ENCODE results near the gene PAX5. TPM values are rescaled to one million over a fixed set of nuclear protein-coding genes. Genes with fewer than 3 reads are reported as not detected.

Gene PAX5
- total and polyA plus RNA-seq, 9 donors, result under 0.01 to 0.34 (median 0.19) TPM

- no peak for DNase-seq
- Histone ChIP-seq H3K36me3 (ENCODE audit: control insufficient read depth, insufficient read depth, low read length) (no peaks in the 10 kb centered on the region), H3K9me3 (replicated peaks; ENCODE audit: control insufficient read depth, low read depth, low read length) (no peaks in the 10 kb centered on the region), H3K4me3 (ENCODE audit: low read length) (peak overlapping the region; percentile 48), H3K27ac (ENCODE audit: low read length) (no peak overlapping the region), H3K27me3 (ENCODE audit: control insufficient read depth, insufficient read depth, low read length) (peaks cover 94% of the 10 kb centered on the region), H3K4me1 (ENCODE audit: control insufficient read depth, insufficient read depth, low read length) (peaks cover 36% of the 10 kb centered on the region)
- WGBS (ENCODE audit: insufficient coverage), result under 1% methylated on average over 56 of the region's 63 CpGs
Measured at GRCh38 chr9:37037503-37038301, 3.6 kb upstream of the PAX5 start.

DNA sequence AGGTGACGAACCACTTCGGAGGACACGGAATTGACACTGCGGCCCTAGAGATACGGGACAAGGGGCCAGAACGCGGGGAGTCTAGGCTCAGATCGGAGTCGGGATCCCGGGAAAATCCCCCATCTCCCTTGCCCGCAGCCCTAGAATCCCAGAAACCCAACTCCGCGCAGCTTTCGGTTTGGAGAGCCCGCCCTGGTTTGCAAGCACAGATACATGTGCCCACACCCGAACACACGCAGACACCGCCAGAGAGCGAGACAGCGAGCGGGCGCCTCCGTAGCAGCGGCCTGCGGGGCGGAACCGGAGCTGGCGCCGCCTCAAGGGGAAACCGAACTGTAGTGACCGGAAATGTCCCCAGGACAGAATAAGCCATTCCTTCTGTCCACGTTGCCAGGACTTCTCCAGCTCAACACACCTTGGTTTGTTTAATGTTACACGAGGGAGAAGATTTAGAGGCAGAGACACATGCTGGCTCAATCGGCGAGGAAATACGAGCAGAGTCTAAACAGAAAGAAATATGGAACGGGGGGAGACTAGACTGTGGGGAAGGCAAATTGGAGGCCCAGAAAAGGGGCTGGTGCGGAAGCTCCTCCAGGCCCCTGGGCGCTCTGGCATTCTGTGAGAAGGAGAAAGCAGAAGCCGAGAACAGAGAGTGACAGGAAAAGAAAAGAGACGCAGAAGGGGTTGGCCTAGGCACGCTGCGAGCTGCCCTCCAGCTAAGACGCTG lies 2.9 kb upstream of the PAX5 start:
- Histone ChIP-seq H3K9me3 (replicated peaks; ENCODE audit: control insufficient read depth, low read depth, low read length) (no peaks in the 10 kb centered on the region), H3K27ac (ENCODE audit: low read length) (no peak overlapping the region), H3K4me1 (ENCODE audit: control insufficient read depth, insufficient read depth, low read length) (peaks cover 36% of the 10 kb centered on the region), H3K27me3 (ENCODE audit: control insufficient read depth, insufficient read depth, low read length) (peaks cover 94% of the 10 kb centered on the region), H3K4me3 (ENCODE audit: low read length) (peak overlapping the region; percentile 48), H3K36me3 (ENCODE audit: control insufficient read depth, insufficient read depth, low read length) (no peaks in the 10 kb centered on the region)
- DNase-seq, result peak; percentile 40
- under 1% methylated on average over 42 of the region's 44 CpGs for WGBS (ENCODE audit: insufficient coverage)

DNA sequence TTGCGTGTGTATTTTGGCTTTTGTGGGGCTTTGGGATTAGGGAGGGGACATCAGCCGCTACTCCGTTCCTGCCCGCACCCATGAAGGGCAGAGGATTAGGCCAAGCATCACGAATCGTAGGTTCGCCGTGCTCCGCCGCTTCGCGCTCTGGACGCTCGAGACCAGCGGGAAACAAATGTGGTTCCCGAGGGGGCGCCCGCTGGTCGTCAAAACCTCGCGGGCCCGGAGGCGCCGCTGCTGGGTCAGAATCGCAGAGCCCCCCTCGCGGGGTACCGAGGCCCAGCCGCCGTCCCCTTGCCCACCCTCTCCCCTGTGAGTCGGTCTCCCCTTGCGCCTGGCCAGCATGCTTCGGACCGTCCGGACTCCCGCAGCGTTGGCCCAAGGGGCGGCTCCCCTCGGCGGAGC lies 2.3 kb upstream of the PAX5 start:
- DNase-seq, result no peak
- H3K27me3 ChIP-seq (ENCODE audit: control insufficient read depth, insufficient read depth, low read length), result peaks cover 94% of the 10 kb centered on the region
- no peak overlapping the region for H3K27ac ChIP-seq (ENCODE audit: low read length)
- no peaks in the 10 kb centered on the region for H3K36me3 ChIP-seq (ENCODE audit: control insufficient read depth, insufficient read depth, low read length)
- under 1% methylated on average over 40 of the region's 40 CpGs for WGBS (ENCODE audit: insufficient coverage)
- H3K4me1 ChIP-seq (ENCODE audit: control insufficient read depth, insufficient read depth, low read length), result peaks cover 36% of the 10 kb centered on the region
- H3K4me3 ChIP-seq (ENCODE audit: low read length), result peak overlapping the region; percentile 48
- H3K9me3 ChIP-seq (replicated peaks; ENCODE audit: control insufficient read depth, low read depth, low read length), result no peaks in the 10 kb centered on the region

DNA sequence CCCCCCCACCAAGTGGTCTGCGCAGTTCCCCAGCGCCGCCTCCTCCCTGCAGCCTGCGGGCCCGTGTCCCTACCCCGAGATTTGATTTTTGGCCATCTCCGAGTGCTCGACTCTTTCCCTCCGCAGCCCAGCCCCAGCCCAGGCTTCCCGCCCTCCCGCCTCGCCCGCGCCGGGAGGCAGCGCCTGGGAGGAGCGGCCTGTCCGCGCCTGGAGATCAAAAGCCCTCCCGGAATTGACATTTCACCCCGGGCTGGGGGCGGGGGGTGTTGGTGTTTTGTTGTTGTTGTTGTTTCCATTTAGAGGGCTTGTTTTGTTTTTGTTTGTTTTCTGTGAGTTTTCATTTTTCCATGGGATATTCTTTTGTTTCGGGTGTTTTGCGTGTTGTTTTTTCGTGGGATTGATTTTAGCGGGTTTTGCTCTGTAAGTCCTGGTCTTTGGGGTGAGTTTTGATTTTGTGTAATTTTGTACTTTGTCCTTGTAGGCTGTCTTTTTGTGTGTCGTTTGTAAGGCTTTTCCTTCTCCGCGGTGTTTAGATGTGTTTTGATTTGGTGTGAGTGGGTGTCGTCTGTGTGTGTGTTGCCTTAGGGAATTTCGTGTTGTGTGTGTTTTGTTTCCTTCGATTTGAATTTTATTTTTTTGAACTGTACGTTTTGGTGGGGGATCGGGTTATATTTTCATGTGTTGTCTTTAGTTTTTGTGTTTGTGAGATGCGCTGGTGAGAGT lies 1.7 kb upstream of the PAX5 start:
- peaks cover 94% of the 10 kb centered on the region for H3K27me3 ChIP-seq (ENCODE audit: control insufficient read depth, insufficient read depth, low read length)
- H3K27ac ChIP-seq (ENCODE audit: low read length), result no peak overlapping the region
- no peak overlapping the region for H3K4me3 ChIP-seq (ENCODE audit: low read length)
- H3K9me3 ChIP-seq (replicated peaks; ENCODE audit: control insufficient read depth, low read depth, low read length), result no peaks in the 10 kb centered on the region
- DNase-seq, result no peak
- H3K36me3 ChIP-seq (ENCODE audit: control insufficient read depth, insufficient read depth, low read length), result no peaks in the 10 kb centered on the region
- peaks cover 36% of the 10 kb centered on the region for H3K4me1 ChIP-seq (ENCODE audit: control insufficient read depth, insufficient read depth, low read length)
- WGBS (ENCODE audit: insufficient coverage), result 4% methylated on average over 21 of the region's 35 CpGs

DNA sequence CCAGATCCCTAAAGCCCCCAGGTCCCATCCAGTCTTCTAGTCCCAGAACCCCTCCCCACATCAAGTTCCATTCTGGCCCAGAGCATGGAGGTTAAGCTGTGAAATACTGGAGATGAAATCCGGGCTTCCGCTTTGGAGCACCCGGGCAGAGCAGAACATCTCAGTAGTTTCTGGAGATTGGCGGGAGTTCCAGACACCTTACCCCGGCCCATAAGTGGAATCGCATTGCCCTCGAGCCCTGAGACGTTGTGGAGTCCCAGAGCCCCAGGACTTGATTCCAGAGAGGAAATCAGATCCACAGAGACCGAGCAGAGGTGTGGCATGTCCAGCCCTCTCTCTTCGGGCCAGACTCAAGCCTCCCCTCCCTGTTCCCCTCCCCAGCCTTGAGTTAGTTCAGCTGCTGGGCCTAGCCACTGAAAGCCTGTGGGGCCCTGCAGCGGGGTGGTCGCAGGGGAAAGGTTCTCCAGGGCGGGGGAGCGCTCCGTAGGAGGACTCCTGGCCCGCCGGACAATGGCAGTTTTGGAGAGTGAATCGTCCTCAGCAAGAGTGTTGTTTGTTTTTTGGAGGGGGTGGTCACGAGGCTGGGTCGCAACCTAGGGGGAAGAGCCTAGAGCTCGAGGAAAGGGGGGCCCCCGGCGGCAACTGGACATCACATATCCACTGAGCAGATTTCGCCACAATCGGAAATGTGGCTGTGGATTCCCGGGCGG lies 1.0 kb upstream of the PAX5 start:
- 2% methylated on average over 17 of the region's 27 CpGs for WGBS (ENCODE audit: insufficient coverage)
- Histone ChIP-seq H3K4me1 (ENCODE audit: control insufficient read depth, insufficient read depth, low read length) (peaks cover 36% of the 10 kb centered on the region), H3K36me3 (ENCODE audit: control insufficient read depth, insufficient read depth, low read length) (no peaks in the 10 kb centered on the region), H3K27me3 (ENCODE audit: control insufficient read depth, insufficient read depth, low read length) (peaks cover 94% of the 10 kb centered on the region), H3K9me3 (replicated peaks; ENCODE audit: control insufficient read depth, low read depth, low read length) (no peaks in the 10 kb centered on the region), H3K27ac (ENCODE audit: low read length) (no peak overlapping the region), H3K4me3 (ENCODE audit: low read length) (no peak overlapping the region)
- no peak for DNase-seq

DNA sequence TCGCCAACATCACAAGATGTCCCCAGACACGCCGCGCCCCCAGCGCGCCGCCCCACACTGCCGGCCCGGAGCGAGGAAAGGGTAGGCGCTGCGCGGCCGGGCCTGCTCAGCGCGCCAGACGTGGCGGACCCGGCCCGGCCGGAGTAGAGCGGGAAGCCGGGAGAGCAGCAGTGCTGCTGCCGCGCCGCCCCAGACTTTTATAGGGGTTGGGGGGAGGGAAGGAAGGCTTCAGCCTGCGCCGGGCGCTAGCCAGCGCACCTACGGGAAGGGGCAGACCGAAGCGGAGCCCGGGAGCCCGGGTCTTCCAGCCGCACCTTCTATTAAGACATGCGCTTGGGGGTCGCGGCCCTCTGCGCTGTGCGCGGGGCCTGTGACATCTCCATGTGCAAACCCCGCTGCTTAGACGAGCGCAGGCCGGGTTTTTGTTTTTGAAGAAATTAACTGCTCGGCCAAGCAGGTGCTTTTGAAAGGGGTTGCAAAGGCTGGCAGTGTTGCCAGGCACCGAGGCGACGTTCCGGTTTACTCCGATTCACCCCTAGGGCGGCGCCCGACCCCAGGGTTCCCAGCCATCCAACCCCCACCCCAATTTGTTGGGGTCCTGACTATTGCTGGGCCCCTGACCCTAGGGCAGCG lies 353 bp upstream of the PAX5 start:
- peaks cover 36% of the 10 kb centered on the region for H3K4me1 ChIP-seq (ENCODE audit: control insufficient read depth, insufficient read depth, low read length)

GRCh38 chr9:37033141-37033540 lies 927 bp downstream of the PAX5 start:
- peaks cover 35% of the 10 kb centered on the region for H3K4me1 ChIP-seq (ENCODE audit: control insufficient read depth, insufficient read depth, low read length)
- peaks cover 100% of the 10 kb centered on the region for H3K27me3 ChIP-seq (ENCODE audit: control insufficient read depth, insufficient read depth, low read length)
- no peak for DNase-seq
- H3K9me3 ChIP-seq (replicated peaks; ENCODE audit: control insufficient read depth, low read depth, low read length), result peaks cover 2% of the 10 kb centered on the region
- no peak overlapping the region for H3K4me3 ChIP-seq (ENCODE audit: low read length)
- no CpG with 5 or more reads among the region's 6 CpGs for WGBS (ENCODE audit: insufficient coverage)
- H3K36me3 ChIP-seq (ENCODE audit: control insufficient read depth, insufficient read depth, low read length), result no peaks in the 10 kb centered on the region
- H3K27ac ChIP-seq (ENCODE audit: low read length), result no peak overlapping the region

More for the DNA sequence above, 353 bp upstream of the PAX5 start:
- no peaks in the 10 kb centered on the region for H3K36me3 ChIP-seq (ENCODE audit: control insufficient read depth, insufficient read depth, low read length)
- under 1% methylated on average over 54 of the region's 56 CpGs for WGBS (ENCODE audit: insufficient coverage)
- no peaks in the 10 kb centered on the region for H3K9me3 ChIP-seq (replicated peaks; ENCODE audit: control insufficient read depth, low read depth, low read length)
- no peak overlapping the region for H3K4me3 ChIP-seq (ENCODE audit: low read length)
- peaks cover 99% of the 10 kb centered on the region for H3K27me3 ChIP-seq (ENCODE audit: control insufficient read depth, insufficient read depth, low read length)
- peak; percentile 35 for DNase-seq
- H3K27ac ChIP-seq (ENCODE audit: low read length), result no peak overlapping the region

- DNase-seq, result no peak
- Histone ChIP-seq H3K4me3 (ENCODE audit: low read length) (no peak overlapping the region), H3K27me3 (ENCODE audit: control insufficient read depth, insufficient read depth, low read length) (peaks cover 100% of the 10 kb centered on the region), H3K9me3 (replicated peaks; ENCODE audit: control insufficient read depth, low read depth, low read length) (peaks cover 2% of the 10 kb centered on the region), H3K27ac (ENCODE audit: low read length) (no peak overlapping the region), H3K36me3 (ENCODE audit: control insufficient read depth, insufficient read depth, low read length) (no peaks in the 10 kb centered on the region), H3K4me1 (ENCODE audit: control insufficient read depth, insufficient read depth, low read length) (peaks cover 33% of the 10 kb centered on the region)
- no CpG with 5 or more reads among the region's 3 CpGs for WGBS (ENCODE audit: insufficient coverage)
Measured at GRCh38 chr9:37032713-37033112, 1.4 kb downstream of the PAX5 start.

GRCh38 chr9:37031902-37032301 lies 2.2 kb downstream of the PAX5 start:
- WGBS (ENCODE audit: insufficient coverage), result 20% methylated on average over 2 of the region's 6 CpGs

More at GRCh38 chr9:37031902-37032301, 2.2 kb downstream of the PAX5 start:
- Histone ChIP-seq H3K36me3 (ENCODE audit: control insufficient read depth, insufficient read depth, low read length) (no peaks in the 10 kb centered on the region), H3K4me1 (ENCODE audit: control insufficient read depth, insufficient read depth, low read length) (peaks cover 31% of the 10 kb centered on the region), H3K27me3 (ENCODE audit: control insufficient read depth, insufficient read depth, low read length) (peaks cover 99% of the 10 kb centered on the region), H3K9me3 (replicated peaks; ENCODE audit: control insufficient read depth, low read depth, low read length) (peaks cover 2% of the 10 kb centered on the region), H3K27ac (ENCODE audit: low read length) (no peak overlapping the region), H3K4me3 (ENCODE audit: low read length) (no peak overlapping the region)
- no peak for DNase-seq
